OCI-LY3 (cell line): ENCODE measurements around the gene CREBBP.

Experiments used
- H2AFZ ChIP-seq: fragments of 200-600, 300-600 bp; shearing (Covaris generic); 2 replicates; pipeline ENCODE4 v1.6.0; 2014; ENCODE audit warnings: antibody characterized with exemption, low read depth, low read length
- H3K27ac ChIP-seq: fragments of 200-600, 300-600 bp; sonication (generic); 2 replicates; pipeline ENCODE4 v1.5.1; 2014; ENCODE audit warnings: mild to moderate bottlenecking, low read length, moderate library complexity, mixed read lengths
- H3K27me3 ChIP-seq: fragments of 200-600, 300-600 bp; sonication (generic); 2 replicates; pipeline ENCODE4 v1.6.1; 2014; ENCODE audit warnings: low read depth, low read length, mixed read lengths
- H3K36me3 ChIP-seq: fragments of 200-600, 300-600 bp; sonication (generic); replicated peaks from 2 replicates; pipeline ENCODE3; 2014; ENCODE audit warnings: low read depth, low read length, mixed read lengths
- H3K4me1 ChIP-seq: fragments of 300-600, 200-600 bp; sonication (generic); 2 replicates; pipeline ENCODE4 v1.6.1; 2014; ENCODE audit warnings: low read length, mixed read lengths
- H3K4me2 ChIP-seq: fragments of 200-600, 300-600 bp; sonication (generic); 2 replicates; pipeline ENCODE4 v1.6.1; 2014; ENCODE audit warnings: low read length, mixed read lengths
- H3K4me3 ChIP-seq: fragments of 300-600, 200-600 bp; sonication (generic); 2 replicates; pipeline ENCODE4 v1.5.1; 2014; ENCODE audit warnings: antibody characterized with exemption, mild to moderate bottlenecking, low read length, moderate library complexity
- H3K79me2 ChIP-seq: fragments of 300-600, 200-600 bp; shearing (Covaris generic); 2 replicates; pipeline ENCODE4 v1.6.1; 2014; ENCODE audit warnings: mild to moderate bottlenecking, low read length, mixed read lengths
- H3K9ac ChIP-seq: fragments of 300-600, 200-600 bp; shearing (Covaris generic); 2 replicates; pipeline ENCODE4 v1.6.0; 2014; ENCODE audit warnings: mild to moderate bottlenecking, low read length, moderate library complexity
- H3K9me3 ChIP-seq: fragments of 200-600, 300-600 bp; shearing (Covaris generic); 2 replicates; pipeline ENCODE4 v1.6.1; 2014; ENCODE audit warnings: low read length, mixed read lengths; ENCODE audit not compliant: insufficient read depth
- H4K20me1 ChIP-seq: fragments of 200-600, 300-600 bp; sonication (generic); 2 replicates; pipeline ENCODE4 v1.6.1; 2016; ENCODE audit warnings: low read length, mixed read lengths; ENCODE audit not compliant: insufficient read depth
- EZH2phosphoT487 ChIP-seq: fragments of 200-600 bp; shearing (Covaris generic); IDR thresholded peaks from 2 replicates; pipeline ENCODE4 v1.6.1; 2018; ENCODE audit warnings: antibody characterized with exemption, mixed run types, low read depth
- TF ChIP-seq, protein P1 (sequence below): fragments of 200-600, 300-600 bp; sonication (generic); IDR thresholded peaks from 2 replicates; pipeline ENCODE4 v1.5.1; 2014; ENCODE audit warnings: antibody characterized with exemption, low read length, low read depth

Gene CREBBP

DNA sequence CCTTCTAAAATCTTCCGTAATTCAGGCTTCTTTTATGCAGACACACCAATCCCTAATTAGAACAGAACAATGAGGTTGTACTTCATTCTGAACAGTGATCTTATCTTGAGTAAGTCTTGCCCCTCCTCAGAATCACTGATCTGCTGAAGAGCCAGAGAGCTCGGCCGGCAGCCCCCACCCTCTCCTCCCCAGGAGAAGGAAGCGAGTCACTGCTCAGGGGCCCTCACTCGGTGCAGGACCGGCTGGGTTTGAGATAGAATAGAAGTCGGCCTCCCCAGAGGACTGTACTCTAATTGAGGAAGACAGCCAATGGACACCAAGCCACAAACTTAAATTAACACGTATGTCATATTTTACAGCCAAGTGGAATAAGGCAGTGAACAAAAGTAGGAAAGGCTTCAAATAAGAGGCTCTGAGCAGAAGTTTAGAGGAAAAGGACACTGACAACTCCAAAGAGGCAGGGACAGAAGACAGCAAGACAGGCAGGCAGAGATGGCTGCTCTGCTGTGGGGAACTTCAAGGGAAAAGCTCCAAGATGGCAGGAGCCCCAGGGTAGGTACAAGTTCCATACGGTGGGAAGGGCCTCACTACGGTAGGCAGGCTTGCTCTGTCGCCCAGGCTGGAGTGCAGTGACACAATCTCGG lies 18.6 kb downstream of the CREBBP start:
- Histone ChIP-seq H2AFZ (no peak overlapping the region), H3K9me3 (no peaks in the 10 kb centered on the region), H3K27me3 (no peaks in the 10 kb centered on the region), H3K4me3 (no peak overlapping the region), H3K79me2 (peaks cover 97% of the 10 kb centered on the region), H3K4me2 (no peak overlapping the region), H3K36me3 (no peaks in the 10 kb centered on the region), H3K4me1 (peaks cover 4% of the 10 kb centered on the region; the same call in 1 of the 2 replicates), H3K9ac (no peak overlapping the region), H4K20me1 (peaks cover 91% of the 10 kb centered on the region), H3K27ac (no peak overlapping the region)
- TF ChIP-seq, protein P1, sequence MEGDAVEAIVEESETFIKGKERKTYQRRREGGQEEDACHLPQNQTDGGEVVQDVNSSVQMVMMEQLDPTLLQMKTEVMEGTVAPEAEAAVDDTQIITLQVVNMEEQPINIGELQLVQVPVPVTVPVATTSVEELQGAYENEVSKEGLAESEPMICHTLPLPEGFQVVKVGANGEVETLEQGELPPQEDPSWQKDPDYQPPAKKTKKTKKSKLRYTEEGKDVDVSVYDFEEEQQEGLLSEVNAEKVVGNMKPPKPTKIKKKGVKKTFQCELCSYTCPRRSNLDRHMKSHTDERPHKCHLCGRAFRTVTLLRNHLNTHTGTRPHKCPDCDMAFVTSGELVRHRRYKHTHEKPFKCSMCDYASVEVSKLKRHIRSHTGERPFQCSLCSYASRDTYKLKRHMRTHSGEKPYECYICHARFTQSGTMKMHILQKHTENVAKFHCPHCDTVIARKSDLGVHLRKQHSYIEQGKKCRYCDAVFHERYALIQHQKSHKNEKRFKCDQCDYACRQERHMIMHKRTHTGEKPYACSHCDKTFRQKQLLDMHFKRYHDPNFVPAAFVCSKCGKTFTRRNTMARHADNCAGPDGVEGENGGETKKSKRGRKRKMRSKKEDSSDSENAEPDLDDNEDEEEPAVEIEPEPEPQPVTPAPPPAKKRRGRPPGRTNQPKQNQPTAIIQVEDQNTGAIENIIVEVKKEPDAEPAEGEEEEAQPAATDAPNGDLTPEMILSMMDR: no peak
- no peak for TF ChIP-seq EZH2phosphoT487

DNA sequence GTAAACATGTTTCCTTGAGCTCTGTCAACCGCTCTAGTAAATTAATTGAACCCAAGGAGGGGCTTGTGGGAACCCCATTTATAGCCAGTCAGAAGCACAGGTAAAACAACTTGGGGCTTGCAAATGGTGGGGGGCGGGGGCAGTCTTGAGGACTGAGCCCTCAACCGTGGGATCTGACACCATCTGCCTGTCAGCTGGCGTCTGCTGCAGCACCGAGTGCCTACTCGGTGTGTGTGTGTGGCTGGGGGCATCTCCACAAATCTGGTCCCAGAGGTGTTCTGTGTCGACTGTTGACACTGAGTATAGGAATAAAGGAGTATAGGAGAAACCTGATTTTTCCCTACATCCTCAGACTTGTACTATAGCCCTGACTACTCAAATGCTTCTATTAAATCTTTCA lies 20.6 kb downstream of the CREBBP start:
- no peak overlapping the region for H3K4me3 ChIP-seq
- TF ChIP-seq EZH2phosphoT487: no peak
- H3K9me3 ChIP-seq: no peaks in the 10 kb centered on the region
- H3K4me2 ChIP-seq: no peak overlapping the region
- H3K9ac ChIP-seq: no peak overlapping the region
- peaks cover 89% of the 10 kb centered on the region for H4K20me1 ChIP-seq
- H2AFZ ChIP-seq: no peak overlapping the region
- no peak overlapping the region for H3K27ac ChIP-seq
- peaks cover 4% of the 10 kb centered on the region; the same call in 1 of the 2 replicates for H3K4me1 ChIP-seq
- peaks cover 97% of the 10 kb centered on the region for H3K79me2 ChIP-seq
- H3K36me3 ChIP-seq: no peaks in the 10 kb centered on the region
- no peaks in the 10 kb centered on the region for H3K27me3 ChIP-seq

DNA sequence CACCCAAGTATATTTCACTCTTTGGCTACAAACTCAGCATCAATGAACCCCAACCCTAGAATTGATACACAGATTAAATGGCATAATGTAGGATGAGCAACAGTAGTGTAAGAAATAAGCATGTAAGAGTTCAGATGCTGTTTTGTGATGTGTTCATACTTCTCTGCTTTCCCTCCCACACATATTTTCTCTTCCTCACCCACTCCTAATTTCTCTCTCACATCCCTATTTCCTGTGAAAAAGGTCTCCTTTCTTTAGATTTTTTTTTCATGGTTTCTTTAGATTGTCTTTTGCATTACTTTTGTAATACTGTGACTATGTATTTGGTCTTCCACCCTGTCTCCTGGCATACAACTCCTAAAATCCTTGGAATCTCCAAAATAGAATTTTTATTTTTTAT lies 21.7 kb downstream of the CREBBP start:
- no peak overlapping the region for H3K4me3 ChIP-seq
- peaks cover 4% of the 10 kb centered on the region; the same call in 1 of the 2 replicates for H3K4me1 ChIP-seq
- no peak overlapping the region for H2AFZ ChIP-seq
- H3K27ac ChIP-seq: no peak overlapping the region
- H3K36me3 ChIP-seq: no peaks in the 10 kb centered on the region
- H3K27me3 ChIP-seq: no peaks in the 10 kb centered on the region
- H3K9me3 ChIP-seq: no peaks in the 10 kb centered on the region
- no peak overlapping the region for H3K4me2 ChIP-seq
- H4K20me1 ChIP-seq: peaks cover 90% of the 10 kb centered on the region
- TF ChIP-seq EZH2phosphoT487: no peak
- H3K79me2 ChIP-seq: peaks cover 97% of the 10 kb centered on the region
- H3K9ac ChIP-seq: no peak overlapping the region

DNA sequence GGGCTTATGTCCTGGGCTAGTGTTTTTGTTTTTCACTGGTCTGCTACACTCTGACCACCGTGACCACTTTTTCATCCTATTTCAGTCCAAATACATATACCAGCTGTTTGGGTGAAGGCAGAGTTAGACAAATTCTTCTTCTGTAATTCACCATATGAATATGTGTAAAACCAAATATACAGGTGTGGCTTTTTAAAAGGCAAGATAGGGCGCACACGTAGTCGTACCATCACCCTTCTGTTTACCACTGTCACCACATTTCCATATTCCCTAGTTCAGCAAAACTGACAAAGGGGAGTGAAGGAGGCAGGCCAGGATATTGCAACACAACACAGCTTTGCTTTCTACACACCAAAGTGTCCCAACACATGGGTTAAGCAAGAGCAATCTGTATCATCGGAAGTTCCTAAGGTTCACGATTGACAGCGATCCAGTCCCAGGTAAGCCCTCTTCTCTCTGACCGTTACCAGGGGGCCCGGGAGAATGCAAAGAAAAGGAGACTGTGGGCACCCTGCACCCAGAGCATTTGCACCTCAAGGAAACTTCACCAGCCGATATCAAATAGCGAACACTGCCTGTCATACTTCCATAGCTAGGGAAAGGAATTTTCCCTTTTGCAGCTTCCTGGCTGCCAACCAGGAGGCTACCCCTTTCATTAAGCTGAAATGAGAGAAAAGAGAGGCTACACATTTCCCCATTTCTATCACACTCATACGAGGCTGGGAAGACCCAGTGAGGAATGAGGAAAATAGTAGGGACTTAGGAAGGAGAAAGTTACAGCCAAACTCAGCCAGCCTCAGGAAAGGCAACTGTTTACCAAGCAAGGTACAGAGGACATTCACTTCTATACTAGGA lies 23.1 kb downstream of the CREBBP start:
- Histone ChIP-seq H3K4me1 (peaks cover 4% of the 10 kb centered on the region; the same call in 1 of the 2 replicates), H4K20me1 (peaks cover 83% of the 10 kb centered on the region), H3K9ac (no peak overlapping the region), H3K4me3 (no peak overlapping the region), H3K36me3 (no peaks in the 10 kb centered on the region), H2AFZ (no peak overlapping the region), H3K27ac (no peak overlapping the region), H3K27me3 (no peaks in the 10 kb centered on the region), H3K9me3 (no peaks in the 10 kb centered on the region), H3K4me2 (no peak overlapping the region), H3K79me2 (peaks cover 96% of the 10 kb centered on the region)
- TF ChIP-seq, protein P1: no peak
- no peak for TF ChIP-seq EZH2phosphoT487
